Measurements from ENCODE around the gene EDNRB.
"Not testable (repeated sequence)": the region's sequence is repeated elsewhere in the genome, so short reads cannot be mapped to it uniquely, and the experiment has no call there.

The EDNRB gene

DNA sequence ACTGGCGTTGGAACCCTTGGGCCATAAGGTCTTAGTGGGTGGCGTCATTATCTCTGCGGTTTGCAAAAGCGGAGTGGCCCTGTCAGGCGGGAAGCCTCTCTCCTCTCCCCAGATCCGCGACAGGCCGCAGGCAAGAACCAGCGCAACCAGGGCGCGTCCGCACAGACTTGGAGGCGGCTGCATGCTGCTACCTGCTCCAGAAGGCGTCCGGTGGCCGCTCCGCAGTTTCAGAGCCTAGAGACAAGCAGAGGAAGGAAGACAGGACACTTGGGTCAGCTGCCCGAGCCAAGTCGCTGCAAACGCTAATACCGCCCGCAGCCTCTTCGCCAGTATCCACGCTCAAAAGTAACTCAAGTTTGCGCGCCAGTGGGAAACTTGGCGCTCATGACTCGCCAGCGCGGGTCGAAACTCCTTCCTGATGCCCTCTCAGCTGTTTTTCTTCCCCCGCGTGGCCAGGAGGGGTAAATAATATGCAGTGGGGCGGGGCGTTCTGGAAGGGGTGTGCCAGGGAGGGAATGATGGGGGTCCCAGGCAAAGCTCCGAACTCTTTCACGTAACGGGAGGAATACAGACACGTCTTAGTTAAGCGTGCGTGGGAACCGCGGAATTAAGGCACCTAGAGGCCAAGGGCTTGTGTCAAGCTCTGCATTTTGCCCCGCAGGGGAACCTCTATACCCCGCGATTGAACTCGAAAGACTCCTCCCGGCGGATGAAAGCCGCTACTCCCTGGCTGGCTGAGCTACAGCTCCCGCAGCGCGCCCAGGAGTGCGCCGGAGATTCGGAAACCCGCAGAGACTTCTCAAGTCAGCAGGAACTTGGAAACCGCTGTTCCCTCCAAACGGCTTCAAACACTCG is at the start of gene EDNRB:
Gene EDNRB (minus strand): TSS at position 441 of the 855 bp plus-strand sequence. CDS start 258 bp downstream, at position 183.
- DNase-seq (ENCODE audit: low read depth) = no peak

GRCh38 chr13:77966671-77967070 is 48.0 kb upstream of the EDNRB start:
- DNase-seq (ENCODE audit: low read depth) = no peak

GRCh38 chr13:77952737-77953136 is 34.1 kb upstream of the EDNRB start:
- DNase-seq (ENCODE audit: low read depth) = no peak

GRCh38 chr13:77952276-77952675 is 33.6 kb upstream of the EDNRB start:
- DNase-seq (ENCODE audit: low read depth) = no peak

DNA sequence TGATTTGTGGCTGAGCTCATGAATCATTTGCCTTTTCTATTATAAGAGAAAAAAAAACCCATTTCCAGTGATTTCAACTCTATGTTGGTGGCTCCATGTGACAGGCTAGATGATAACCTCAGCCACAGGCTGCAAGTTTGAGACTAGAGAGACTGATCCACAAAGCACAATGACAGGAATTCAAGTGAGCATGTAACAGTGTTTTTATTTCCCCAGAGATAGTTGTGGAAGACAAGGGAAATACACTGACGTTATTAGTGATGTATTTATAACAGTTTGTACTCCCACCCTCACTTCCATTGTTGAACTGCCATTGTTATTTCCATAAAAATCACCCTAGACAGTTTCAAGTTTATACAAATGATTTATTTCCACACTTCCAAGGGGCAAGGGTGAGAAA is 27.9 kb upstream of the EDNRB start:
- DNase-seq (ENCODE audit: low read depth) = no peak

GRCh38 chr13:77935063-77935462 is 16.4 kb upstream of the EDNRB start:
- not testable (repeated sequence) for DNase-seq (ENCODE audit: low read depth)

GRCh38 chr13:77930430-77930829 is 11.8 kb upstream of the EDNRB start:
- DNase-seq (ENCODE audit: low read depth) = no peak

DNA sequence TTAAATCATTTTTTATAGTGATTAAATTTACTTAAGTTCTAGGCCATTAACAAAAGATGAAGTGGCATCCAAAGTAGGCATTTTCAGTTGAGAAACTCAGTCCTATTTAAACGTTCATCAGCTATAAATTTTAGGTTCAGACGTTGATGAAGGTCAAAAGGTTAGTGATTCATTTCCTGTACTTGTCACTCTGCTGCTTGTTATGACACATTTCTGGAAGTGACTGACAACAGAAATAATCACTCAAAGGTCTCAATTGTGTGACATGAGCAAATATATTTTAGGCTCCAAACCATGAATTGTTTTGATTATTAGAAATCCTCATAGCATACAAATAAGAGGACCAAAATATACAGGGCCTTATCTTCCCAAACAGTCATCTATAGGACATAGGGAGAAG is 10.3 kb upstream of the EDNRB start:
- no peak for DNase-seq (ENCODE audit: low read depth)

DNA sequence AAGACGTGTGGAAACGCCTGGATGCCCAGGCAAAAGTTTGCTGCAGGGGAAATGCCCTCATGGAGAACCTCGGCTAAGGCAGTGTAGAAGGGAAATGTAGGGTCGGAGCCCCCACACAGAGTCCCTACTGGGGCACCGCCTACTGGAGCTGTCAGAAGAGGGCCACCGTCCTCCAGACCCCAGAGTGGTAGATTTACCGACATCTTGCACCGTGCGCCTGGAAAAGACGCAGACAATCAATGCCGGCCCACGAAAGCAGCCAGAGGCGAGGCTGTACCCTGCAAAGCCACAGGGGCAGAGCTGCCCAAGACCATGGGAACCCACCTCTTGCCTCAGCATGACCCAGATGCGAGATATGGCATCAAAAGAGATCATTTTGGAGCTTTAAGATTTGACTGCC is 7.0 kb upstream of the EDNRB start:
- no peak for DNase-seq (ENCODE audit: low read depth)

- DNase-seq (ENCODE audit: low read depth) = no peak
Observed at GRCh38 chr13:77919921-77920294, 1.3 kb upstream of the EDNRB start.

GRCh38 chr13:77919246-77919920 is 752 bp upstream of the EDNRB start:
- no peak for DNase-seq (ENCODE audit: low read depth)

- no peak for DNase-seq (ENCODE audit: low read depth)
Observed at GRCh38 chr13:77916488-77916887, 2.1 kb downstream of the EDNRB start.

- no peak for DNase-seq (ENCODE audit: low read depth)
Observed at GRCh38 chr13:77915686-77916085, 2.9 kb downstream of the EDNRB start.

DNA sequence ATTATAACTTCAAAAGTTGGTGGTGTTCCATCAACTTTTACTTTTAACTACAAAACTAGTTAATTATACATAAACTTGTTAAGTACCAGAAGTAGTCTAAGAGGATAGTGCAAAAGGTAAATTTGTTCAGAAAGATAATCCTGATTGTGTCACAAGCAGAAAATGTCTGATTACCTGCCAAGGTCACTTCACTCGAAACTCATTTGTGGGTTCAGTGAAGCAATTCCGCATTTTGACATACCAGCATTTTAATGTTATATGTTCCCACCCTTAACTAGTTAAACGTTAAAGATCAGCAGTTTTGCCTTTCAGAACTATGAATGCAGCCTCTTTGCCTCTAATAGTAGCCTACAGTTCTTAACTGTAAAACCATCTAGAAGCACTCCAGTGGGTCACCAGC is 5.6 kb downstream of the EDNRB start:
- DNase-seq (ENCODE audit: low read depth) = no peak

DNA sequence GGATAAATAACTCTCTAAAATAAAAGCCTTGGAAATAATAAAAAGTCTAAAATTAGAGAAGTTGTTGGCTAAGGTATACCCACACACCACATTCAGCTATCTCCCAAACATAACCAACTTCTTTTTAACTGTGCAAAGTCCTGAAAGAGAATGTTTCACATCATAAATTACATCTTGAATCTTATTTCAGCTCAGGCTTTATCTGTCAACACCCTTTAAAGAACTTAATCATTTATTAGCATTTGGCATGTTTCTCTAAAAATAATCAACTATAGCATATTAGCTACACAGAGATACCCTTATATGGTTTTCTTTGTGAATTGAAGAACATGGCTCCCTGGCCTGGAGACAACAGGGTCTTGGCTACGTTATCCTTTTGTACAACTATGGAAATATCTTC is 6.9 kb downstream of the EDNRB start:
- no peak for DNase-seq (ENCODE audit: low read depth)

DNA sequence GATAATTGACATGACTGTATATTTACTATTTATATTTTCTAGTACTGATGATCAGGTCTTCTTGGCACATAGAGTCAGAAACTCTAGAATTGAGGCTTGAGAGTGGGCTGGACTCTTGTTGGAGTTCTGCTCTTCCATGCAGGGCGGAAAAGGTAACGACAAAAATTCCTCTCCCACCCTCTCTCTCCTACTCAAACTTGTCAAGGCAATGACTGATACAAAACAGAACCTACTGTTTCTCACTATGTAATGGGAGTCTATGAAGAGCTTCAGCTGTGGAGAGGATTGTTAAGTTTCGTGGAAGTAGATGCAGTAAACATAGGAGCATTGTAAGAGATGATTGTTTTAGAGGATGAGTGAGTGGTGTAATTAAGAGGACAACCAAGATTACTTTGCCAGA is 8.8 kb downstream of the EDNRB start:
- no peak for DNase-seq (ENCODE audit: low read depth)

DNA sequence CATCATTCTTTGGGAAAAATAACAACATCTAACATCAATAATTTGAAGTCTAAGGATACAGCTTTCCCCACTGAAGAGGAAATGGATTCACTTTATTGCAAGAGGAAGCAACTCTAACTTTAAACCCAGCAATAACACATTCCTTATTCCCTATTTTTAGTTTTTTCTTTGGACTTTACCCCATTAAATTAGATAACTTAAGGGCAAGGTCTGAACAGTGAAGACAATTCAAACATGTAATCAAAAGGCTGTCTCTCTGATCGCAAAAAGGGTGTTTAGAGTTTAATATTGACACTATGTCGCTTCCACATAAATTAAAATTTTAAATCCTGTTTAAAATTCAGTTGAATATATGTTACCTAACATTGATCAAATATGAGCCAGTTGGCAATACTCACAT is 10.1 kb downstream of the EDNRB start:
- DNase-seq (ENCODE audit: low read depth) = no peak

DNA sequence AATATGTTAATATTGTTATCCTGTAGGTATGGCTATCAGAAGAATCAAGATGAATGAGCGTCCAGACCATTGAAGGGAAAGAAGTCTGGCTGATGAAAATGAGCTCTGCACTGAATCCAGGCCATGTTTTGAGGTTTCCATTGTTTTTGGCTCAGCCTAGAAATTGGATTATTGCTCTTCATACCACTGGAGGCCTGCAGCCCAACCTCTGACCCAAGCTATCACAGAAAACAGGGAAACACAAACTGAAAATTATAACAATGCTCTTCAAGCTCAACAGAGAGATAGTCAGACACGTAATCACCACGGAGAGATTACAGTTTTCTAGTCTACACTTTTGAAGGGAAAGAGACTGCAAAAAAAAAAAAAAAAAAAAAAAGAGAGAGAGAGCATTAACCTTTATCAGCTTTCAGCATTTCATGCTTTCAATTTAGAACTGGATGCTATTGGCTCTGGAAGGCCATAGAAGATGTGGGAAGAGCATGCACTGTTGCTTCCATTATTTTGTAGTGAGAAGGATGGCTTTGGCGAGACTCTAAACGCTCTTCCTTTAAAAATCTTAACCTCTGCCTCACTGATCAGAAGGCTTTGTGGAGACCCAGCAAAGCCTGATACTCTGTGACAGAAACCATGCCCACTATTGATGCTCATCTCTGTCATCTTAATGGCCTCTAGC is 10.8 kb downstream of the EDNRB start:
- DNase-seq (ENCODE audit: low read depth) = no peak

DNA sequence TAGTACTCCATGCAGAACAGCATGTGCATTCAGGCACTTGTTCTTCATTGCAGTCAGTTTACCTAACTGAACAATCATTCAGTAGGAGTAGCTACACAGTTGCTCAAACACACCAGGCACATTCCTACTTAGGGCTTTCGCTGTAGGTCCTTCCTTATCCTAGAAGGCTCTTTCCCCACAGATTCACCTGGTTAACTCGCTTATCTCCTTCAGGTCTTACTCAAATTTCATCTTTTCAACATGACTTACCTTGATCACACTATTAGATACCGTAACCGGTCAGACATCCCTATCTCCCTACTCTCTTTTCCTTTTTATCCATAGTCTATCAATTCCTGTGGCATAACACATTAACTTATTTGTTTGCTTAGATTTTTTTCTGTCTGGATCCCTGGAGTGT is 14.6 kb downstream of the EDNRB start:
- DNase-seq (ENCODE audit: low read depth) = no peak

- DNase-seq (ENCODE audit: low read depth) = no peak
Observed at GRCh38 chr13:77903435-77903834, 15.2 kb downstream of the EDNRB start.

DNA sequence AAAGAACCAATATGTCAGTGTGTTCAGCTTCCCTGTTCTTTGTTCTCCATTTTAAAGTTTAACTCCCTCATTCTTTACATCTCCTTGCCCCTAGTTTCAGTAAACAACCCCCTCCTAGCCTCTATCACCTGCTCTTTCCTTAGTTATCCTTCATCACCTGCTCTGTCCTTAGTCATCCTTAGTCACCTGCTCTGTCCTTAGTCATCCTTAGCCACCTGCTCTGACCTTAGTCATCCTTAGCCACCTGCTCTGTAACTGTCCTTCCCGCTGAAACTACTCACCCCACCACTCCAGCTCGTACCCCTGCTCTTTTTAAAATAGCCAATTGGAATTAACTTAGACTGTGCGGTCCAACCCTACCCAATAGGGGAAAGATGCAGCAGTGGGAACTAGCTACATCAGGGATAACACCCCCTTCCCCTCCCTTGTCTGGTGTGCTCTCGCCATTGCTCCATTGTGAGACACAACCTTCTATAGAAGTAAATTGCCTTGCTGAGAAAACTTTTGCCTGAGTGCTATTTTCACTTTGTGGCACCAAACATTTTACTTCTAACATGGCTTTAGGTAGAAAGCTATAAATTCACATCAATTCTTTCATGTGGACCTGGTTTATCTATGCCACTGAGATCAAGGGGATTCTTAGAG is 16.2 kb downstream of the EDNRB start:
- DNase-seq (ENCODE audit: low read depth) = no peak

DNA sequence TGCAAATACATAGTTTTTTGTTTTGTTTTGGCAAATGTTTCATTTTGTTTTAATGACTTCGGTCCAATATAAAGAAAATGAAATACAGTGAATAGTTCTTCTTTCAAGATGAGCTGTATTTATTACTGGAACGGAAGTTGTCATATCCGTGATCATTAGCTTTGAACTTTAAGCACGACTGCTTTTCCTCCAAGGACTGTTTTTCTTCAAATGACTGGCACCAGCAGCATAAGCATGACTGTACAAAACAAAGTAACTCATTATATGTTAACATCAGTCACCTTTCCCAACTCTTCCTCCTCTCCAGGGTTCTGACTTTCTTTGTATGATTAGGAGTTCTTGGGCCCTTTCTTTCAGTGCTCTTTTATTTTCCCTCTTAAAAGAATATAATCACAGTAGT is 20.5 kb downstream of the EDNRB start:
- no peak for DNase-seq (ENCODE audit: low read depth)

GRCh38 chr13:77896977-77897376 is 21.7 kb downstream of the EDNRB start:
- no peak for DNase-seq (ENCODE audit: low read depth)
